ENCODE measurements around the gene GNAT2.

- no peak for TF ChIP-seq ZNF274 (IDR thresholded peaks at IDR 0.05; ENCODE audit: low read depth, low read length)
- TF ChIP-seq SUZ12 (IDR thresholded peaks at IDR 0.05; ENCODE audit: extremely low read depth, insufficient read depth, insufficient read length): no peak
- TF ChIP-seq YY1 (IDR thresholded peaks at IDR 0.05; ENCODE audit: insufficient read depth, insufficient read length): no peak
These were observed 8.7 kb downstream of the GNAT2 start for GRCh38 chr1:109610609-109611307.

Data from NT2/D1 (cell line).